Spleen (tissue), 7 donors: ENCODE results near the gene GAB2.

ENCODE experiments used
- POLR2A ChIP-seq, 3 donors: fragments of 450-650 bp; IDR thresholded peaks; one replicate each; pipeline ENCODE4 v1.5.1; 2017; ENCODE audit warnings: antibody characterized with exemption in 3 of 3, mild to moderate bottlenecking in 1 of 3
- POLR2AphosphoS5 ChIP-seq, 3 donors: sonication (generic); formaldehyde crosslinking; IDR thresholded peaks; one replicate each; pipeline ENCODE4 v1.5.1; 2017; ENCODE audit warnings: antibody characterized with exemption in 3 of 3
- TF ChIP-seq, protein P1 (sequence below), 11 experiments: fragments of 200-600 bp in 7 of 11; fragments of 450-650 bp in 4 of 11; sonication (generic) in 4 of 11; IDR thresholded peaks in 8 of 11; conservative IDR thresholded peaks in 3 of 11; 1 replicate in 7 of 11; 2 replicates in 4 of 11; pipeline versions ENCODE4 v1.4.0 to v1.8.0; 2016 to 2021; ENCODE audit warnings: antibody characterized with exemption in 11 of 11, inconsistent platforms in 4 of 11, mild to moderate bottlenecking in 1 of 11
- donor health status: DM: no; HTN: no; CAD: no; lungs with moderate emphysema.
- donor health status: DM: no; HTN: no; CAD: no.
- donor health status: DM: no; HTN: no; CAD: no.

- TF ChIP-seq, protein P1, sequence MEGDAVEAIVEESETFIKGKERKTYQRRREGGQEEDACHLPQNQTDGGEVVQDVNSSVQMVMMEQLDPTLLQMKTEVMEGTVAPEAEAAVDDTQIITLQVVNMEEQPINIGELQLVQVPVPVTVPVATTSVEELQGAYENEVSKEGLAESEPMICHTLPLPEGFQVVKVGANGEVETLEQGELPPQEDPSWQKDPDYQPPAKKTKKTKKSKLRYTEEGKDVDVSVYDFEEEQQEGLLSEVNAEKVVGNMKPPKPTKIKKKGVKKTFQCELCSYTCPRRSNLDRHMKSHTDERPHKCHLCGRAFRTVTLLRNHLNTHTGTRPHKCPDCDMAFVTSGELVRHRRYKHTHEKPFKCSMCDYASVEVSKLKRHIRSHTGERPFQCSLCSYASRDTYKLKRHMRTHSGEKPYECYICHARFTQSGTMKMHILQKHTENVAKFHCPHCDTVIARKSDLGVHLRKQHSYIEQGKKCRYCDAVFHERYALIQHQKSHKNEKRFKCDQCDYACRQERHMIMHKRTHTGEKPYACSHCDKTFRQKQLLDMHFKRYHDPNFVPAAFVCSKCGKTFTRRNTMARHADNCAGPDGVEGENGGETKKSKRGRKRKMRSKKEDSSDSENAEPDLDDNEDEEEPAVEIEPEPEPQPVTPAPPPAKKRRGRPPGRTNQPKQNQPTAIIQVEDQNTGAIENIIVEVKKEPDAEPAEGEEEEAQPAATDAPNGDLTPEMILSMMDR (IDR thresholded peaks at IDR 0.05 in 8 of 11, conservative IDR thresholded peaks at IDR 0.05 in 3 of 11): no peak
- TF ChIP-seq POLR2A (IDR thresholded peaks at IDR 0.05) (no peak), POLR2AphosphoS5 (IDR thresholded peaks at IDR 0.05) (no peak)
Measured at GRCh38 chr11:78400116-78400515, 17.5 kb downstream of the GAB2 start.
